B cell (primary cell): ENCODE data around the gene MAP3K7CL. TPM values are rescaled to one million over a fixed set of nuclear protein-coding genes. Genes with fewer than 3 reads are reported as not detected.

Experiments used
- ATAC-seq: fragments of 200-7000 bp; cut with Tn5 transposase; one replicate; pipeline ENCODE4 v1.10.0; 2021; ENCODE audit warnings: low read depth, mild to moderate bottlenecking, moderate number of reproducible peaks, moderate library complexity
- CTCF ChIA-PET: fragments of 350-600 bp; sonication (Branson Sonifier 250); formaldehyde crosslinking; loops from one replicate; lab custom pipeline; 2021; ENCODE audit warnings: antibody characterized with exemption, inconsistent platforms; lab: Charles Lee
- POLR2A ChIA-PET: fragments of 350-600 bp; sonication (Branson Sonifier 250); formaldehyde crosslinking; loops from one replicate; lab custom pipeline; 2021; ENCODE audit warnings: antibody characterized with exemption; lab: Charles Lee
- DNase-seq: peaks from one replicate; pipeline ENCODE4 v3.0.0; 2013
- H2AFZ ChIP-seq: 2 replicates; pipeline ENCODE4 v1.6.1; 2012; ENCODE audit warnings: mild to moderate bottlenecking, low read depth, low read length; ENCODE audit not compliant: insufficient read depth, poor library complexity, severe bottlenecking
- H3K27ac ChIP-seq, 2 donors: 1 replicate in 1 of 2; 2 replicates in 1 of 2; pipeline ENCODE4 v1.5.1; 2012 to 2013; ENCODE audit warnings: low read length in 2 of 2, mild to moderate bottlenecking in 2 of 2, moderate library complexity in 1 of 2
- H3K27me3 ChIP-seq, 4 experiments: fragments of 200-600 bp in 1 of 4; sonication (generic) in 1 of 4; replicated peaks in 1 of 4; 1 replicate in 2 of 4; 2 replicates in 2 of 4; pipeline versions ENCODE4 v1.6.1 to v1.7.0; 2013 to 2016; ENCODE audit warnings: low read length in 3 of 4, mild to moderate bottlenecking in 2 of 4, mixed read lengths in 1 of 4, moderate library complexity in 1 of 4; ENCODE audit not compliant: insufficient read depth in 4 of 4, control insufficient read depth in 3 of 4; ENCODE audit errors: control extremely low read depth in 1 of 4
- H3K36me3 ChIP-seq, 2 experiments: replicated peaks in 1 of 2; 1 replicate in 1 of 2; 2 replicates in 1 of 2; pipeline versions ENCODE4 v1.6.1 to v1.7.1; 2013; ENCODE audit warnings: low read length in 1 of 2; ENCODE audit not compliant: insufficient read depth in 2 of 2, control insufficient read depth in 1 of 2; ENCODE audit errors: control extremely low read depth in 1 of 2, extremely low read depth in 1 of 2
- H3K4me1 ChIP-seq, 2 donors: fragments of 200-600 bp in 1 of 2; sonication (generic) in 1 of 2; 1 replicate in 1 of 2; 2 replicates in 1 of 2; pipeline versions ENCODE4 v1.5.1 to v1.6.1; 2013 to 2017; ENCODE audit warnings: low read length in 2 of 2; ENCODE audit not compliant: control insufficient read depth in 2 of 2, insufficient read depth in 2 of 2
- H3K4me2 ChIP-seq: replicated peaks from 2 replicates; pipeline ENCODE3; 2012; ENCODE audit warnings: mild to moderate bottlenecking, low read depth, low read length; ENCODE audit not compliant: poor library complexity, severe bottlenecking
- H3K4me3 ChIP-seq, 5 experiments: fragments of 200-600 bp in 1 of 5; sonication (generic) in 1 of 5; 1 replicate in 3 of 5; 2 replicates in 2 of 5; pipeline versions ENCODE4 v1.5.1 to v1.7.0; 2011 to 2016; ENCODE audit warnings: low read length in 4 of 5, mild to moderate bottlenecking in 4 of 5, low read depth in 2 of 5, control low read depth in 1 of 5, moderate library complexity in 1 of 5; ENCODE audit not compliant: insufficient read depth in 1 of 5; ENCODE audit errors: control extremely low read depth in 1 of 5, extremely low read depth in 1 of 5
- H3K79me2 ChIP-seq: fragments of 200-600 bp; sonication (generic); one replicate; pipeline ENCODE4 v1.6.0; 2016; ENCODE audit warnings: low read length; ENCODE audit not compliant: control insufficient read depth, insufficient read depth
- H3K9ac ChIP-seq: fragments of 200-600 bp; sonication (generic); 2 replicates; pipeline ENCODE4 v1.6.1; 2017; ENCODE audit warnings: mild to moderate bottlenecking, low read length, moderate library complexity
- H3K9me3 ChIP-seq, 3 donors: one replicate each; pipeline versions ENCODE4 v1.6.1 to v1.7.1; 2013; ENCODE audit warnings: low read length in 2 of 3; ENCODE audit not compliant: control insufficient read depth in 2 of 3, insufficient read depth in 1 of 3; ENCODE audit errors: control extremely low read depth in 1 of 3
- H4K20me1 ChIP-seq: 2 replicates; pipeline ENCODE4 v1.6.0; 2012; ENCODE audit warnings: mild to moderate bottlenecking, low read length; ENCODE audit not compliant: insufficient read depth, control insufficient read depth, poor library complexity, severe bottlenecking
- H3K27ac Mint-ChIP-seq: one replicate; pipeline ENCODE4 v1.8.0; 2021; ENCODE audit warnings: mixed read lengths
- H3K27me3 Mint-ChIP-seq: one replicate; pipeline ENCODE4 v1.8.0; 2021; ENCODE audit warnings: mixed read lengths
- H3K4me1 Mint-ChIP-seq: one replicate; pipeline ENCODE4 v1.8.0; 2021; ENCODE audit warnings: mixed read lengths
- H3K4me3 Mint-ChIP-seq: one replicate; pipeline ENCODE4 v1.8.0; 2021; ENCODE audit warnings: mixed read lengths
- H3K9me3 Mint-ChIP-seq: one replicate; pipeline ENCODE4 v1.8.0; 2022; ENCODE audit warnings: mixed read lengths; ENCODE audit not compliant: insufficient read depth
- EZH2 ChIP-seq: IDR thresholded peaks from 2 replicates; pipeline ENCODE4 v1.6.1; 2012; ENCODE audit warnings: borderline replicate concordance, low read depth, mild to moderate bottlenecking, moderate library complexity, low read length; ENCODE audit not compliant: insufficient read depth, poor library complexity, severe bottlenecking
- WGBS: methylation state at CpG from one replicate; pipeline ENCODE4 v1.1.5; 2013; ENCODE audit warnings: missing lambda C conversion rate; ENCODE audit not compliant: insufficient coverage; 5-methylcytosine and 5-hydroxymethylcytosine counted together
- intact Hi-C: fragments of 100-400 bp; cut with micrococcal nuclease; formaldehyde crosslinking; loops from one replicate; pipeline ENCODE4 v1.10.0; 2022
- polyA plus RNA-seq: library from polyadenylated mRNA; depleted of rRNA; stranded (reverse); fragments of >200 nt; gene quantifications from 2 replicates; pipeline ENCODE4 v1.2.3, GENCODE V29; 2012
- total RNA-seq, 2 donors: library from RNA; stranded (reverse); fragments of 120-200 nt in 1 of 2; gene quantifications; 1 replicate in 1 of 2; 2 replicates in 1 of 2; pipeline versions ENCODE4 v1.2.3 to v1.2.4, GENCODE V29; 2013 to 2022
- TF ChIP-seq, protein P1 (sequence below): fragments of 200-600 bp; IDR thresholded peaks from one replicate; pipeline ENCODE4 v1.8.0; 2022; ENCODE audit warnings: antibody characterized with exemption, mild to moderate bottlenecking

MAP3K7CL gene
- total and polyA plus RNA-seq, 2 donors (not counting 1 experiment from before 2014, with no cell fraction given), result 8.9 to 11.9 TPM

DNA sequence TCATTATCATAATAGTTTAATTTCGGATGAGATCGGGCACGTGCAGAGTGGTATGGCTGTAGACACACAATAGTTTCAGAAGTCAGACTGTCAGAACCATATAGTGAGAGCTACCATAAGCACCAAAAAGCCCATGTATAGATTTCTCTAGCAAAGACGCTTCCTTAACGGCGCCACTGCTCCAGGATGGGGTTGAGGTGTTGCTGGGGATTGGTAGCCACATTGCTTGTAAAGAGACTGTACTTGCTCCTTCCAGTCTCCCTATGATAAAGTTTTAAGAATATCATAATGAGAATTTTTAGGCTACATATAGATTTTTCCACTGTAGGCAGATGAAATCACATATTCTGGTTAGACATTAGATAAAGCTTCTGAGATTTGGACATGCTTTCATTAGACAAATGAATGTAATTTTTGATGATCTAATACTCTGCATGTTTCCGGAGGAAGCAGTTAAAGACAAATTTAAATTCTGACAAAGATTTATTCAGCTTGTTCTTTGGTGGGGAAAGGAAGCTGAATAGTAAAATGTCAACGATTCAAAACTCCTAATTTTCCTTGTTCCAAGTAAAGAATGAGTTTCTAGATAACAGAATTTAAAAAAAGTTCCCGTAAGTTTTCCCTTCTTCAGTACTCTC is 77.7 kb downstream of the MAP3K7CL start:
- Histone ChIP-seq H3K9ac (peak overlapping the region; percentile 16), H3K27ac (peak overlapping the region; percentile 30 to 44), H3K4me1 (peaks cover 14 to 15% of the 10 kb centered on the region in 2 donors), H3K4me2 (peak overlapping the region; percentile 51), H3K27me3 (no peaks in the 10 kb centered on the region), H3K79me2 (no peaks in the 10 kb centered on the region), H3K4me3 (peak overlapping the region in 1 of 5 experiments; percentile 41), H4K20me1 (no peaks in the 10 kb centered on the region), H3K36me3 (no peaks in the 10 kb centered on the region), H3K9me3 (no peaks in the 10 kb centered on the region), H2AFZ (peak overlapping the region; percentile 18)
- TF ChIP-seq, protein P1, sequence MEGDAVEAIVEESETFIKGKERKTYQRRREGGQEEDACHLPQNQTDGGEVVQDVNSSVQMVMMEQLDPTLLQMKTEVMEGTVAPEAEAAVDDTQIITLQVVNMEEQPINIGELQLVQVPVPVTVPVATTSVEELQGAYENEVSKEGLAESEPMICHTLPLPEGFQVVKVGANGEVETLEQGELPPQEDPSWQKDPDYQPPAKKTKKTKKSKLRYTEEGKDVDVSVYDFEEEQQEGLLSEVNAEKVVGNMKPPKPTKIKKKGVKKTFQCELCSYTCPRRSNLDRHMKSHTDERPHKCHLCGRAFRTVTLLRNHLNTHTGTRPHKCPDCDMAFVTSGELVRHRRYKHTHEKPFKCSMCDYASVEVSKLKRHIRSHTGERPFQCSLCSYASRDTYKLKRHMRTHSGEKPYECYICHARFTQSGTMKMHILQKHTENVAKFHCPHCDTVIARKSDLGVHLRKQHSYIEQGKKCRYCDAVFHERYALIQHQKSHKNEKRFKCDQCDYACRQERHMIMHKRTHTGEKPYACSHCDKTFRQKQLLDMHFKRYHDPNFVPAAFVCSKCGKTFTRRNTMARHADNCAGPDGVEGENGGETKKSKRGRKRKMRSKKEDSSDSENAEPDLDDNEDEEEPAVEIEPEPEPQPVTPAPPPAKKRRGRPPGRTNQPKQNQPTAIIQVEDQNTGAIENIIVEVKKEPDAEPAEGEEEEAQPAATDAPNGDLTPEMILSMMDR, result no peak
- TF ChIP-seq EZH2, result no peak
- Mint-ChIP-seq H3K27ac (peak overlapping the region; percentile 80), H3K4me1 (peaks cover 17% of the 10 kb centered on the region), H3K9me3 (no peaks in the 10 kb centered on the region), H3K4me3 (peak overlapping the region; percentile 62), H3K27me3 (no peaks in the 10 kb centered on the region)
- ChIA-PET CTCF (interaction anchor here (1.0 to 1.7 kb wide), 4 partner anchors 11 to 86 kb away, joined by 3 to 5 read pairs (median 4); no protein-coding TSS in a partner anchor), POLR2A (interaction anchor here (0.6 to 1.1 kb wide), 2 partner anchors 10 to 159 kb away, joined by 4 read pairs; no protein-coding TSS in a partner anchor)
- intact Hi-C loops, result loop anchor here (2.0 kb wide), 1 partner anchor 17 kb away; no protein-coding TSS in a partner anchor
- ATAC-seq (peak; percentile 31), DNase-seq (no peak)
- no CpG with 5 or more reads among the region's 9 CpGs for WGBS

DNA sequence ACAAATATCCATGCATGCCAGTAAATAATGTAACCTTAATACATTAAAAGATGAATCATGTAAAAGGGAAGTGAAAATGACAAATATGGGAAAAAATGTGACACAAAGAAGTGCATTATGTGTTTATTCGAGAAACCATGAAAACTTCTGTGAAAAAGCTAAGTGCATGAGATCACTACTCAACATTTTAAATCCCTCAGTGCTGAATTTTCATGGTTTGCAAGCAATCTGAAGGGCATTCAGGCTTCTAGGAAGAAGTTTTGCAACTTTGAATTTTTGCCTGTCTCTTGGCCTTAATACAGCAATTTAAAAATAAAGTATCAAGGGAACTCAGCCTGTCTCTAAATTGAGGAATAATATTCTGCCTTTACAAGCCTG is 78.2 kb downstream of the MAP3K7CL start:
- CTCF ChIA-PET, result interaction anchor here (1.0 to 1.7 kb wide), 4 partner anchors 12 to 85 kb away, joined by 3 to 5 read pairs (median 4); no protein-coding TSS in a partner anchor
- POLR2A ChIA-PET, result interaction anchor here (0.6 to 1.1 kb wide), 2 partner anchors 9 to 158 kb away, joined by 4 read pairs; no protein-coding TSS in a partner anchor

More for the DNA sequence above, 78.2 kb downstream of the MAP3K7CL start:
- peak overlapping the region in 1 of 5 experiments; percentile 41 for H3K4me3 ChIP-seq
- no peaks in the 10 kb centered on the region for H3K79me2 ChIP-seq
- H3K4me3 Mint-ChIP-seq, result peak overlapping the region; percentile 62
- no CpG with 5 or more reads among the region's 1 CpG for WGBS
- peaks cover 17% of the 10 kb centered on the region for H3K4me1 Mint-ChIP-seq
- H3K27ac ChIP-seq, result peak overlapping the region; percentile 30 to 44
- intact Hi-C loops, result loop anchor here (2.0 kb wide), 1 partner anchor 16 kb away; no protein-coding TSS in a partner anchor
- peak overlapping the region; percentile 18 for H2AFZ ChIP-seq
- H3K27me3 Mint-ChIP-seq, result no peaks in the 10 kb centered on the region
- H3K4me2 ChIP-seq, result peak overlapping the region; percentile 51
- H3K27ac Mint-ChIP-seq, result peak overlapping the region; percentile 80
- peak; percentile 28 for ATAC-seq
- no peaks in the 10 kb centered on the region for H4K20me1 ChIP-seq
- H3K9me3 ChIP-seq, result no peaks in the 10 kb centered on the region
- no peaks in the 10 kb centered on the region for H3K36me3 ChIP-seq
- peak overlapping the region; percentile 16 for H3K9ac ChIP-seq
- H3K9me3 Mint-ChIP-seq, result no peaks in the 10 kb centered on the region
- no peaks in the 10 kb centered on the region for H3K27me3 ChIP-seq
- peak; percentile 40 for DNase-seq
- H3K4me1 ChIP-seq, result peaks cover 14 to 15% of the 10 kb centered on the region in 2 donors
- TF ChIP-seq, protein P1, result no peak
- no peak for TF ChIP-seq EZH2
